HCT116 (cell line): ENCODE results near the gene PTGER4. TPM values are rescaled to one million over a fixed set of nuclear protein-coding genes. Genes with fewer than 3 reads are reported as not detected.
"Not testable (repeated sequence)": the region's sequence is repeated elsewhere in the genome, so short reads cannot be mapped to it uniquely, and the experiment has no call there.

Experiments used
- ATAC-seq: fragments of 200-7000 bp; cut with Tn5 transposase; 2 replicates; pipeline ENCODE4 v1.9.1; 2020; ENCODE audit warnings: mild to moderate bottlenecking, moderate library complexity
- BruUV-seq: library from RNA; stranded (reverse); fragments of 400-500 nt; replicated peaks from 2 replicates; lab custom pipeline; 2021; lab: Mats Ljungman, UMichigan
- CTCF ChIA-PET: fragments of 300-600 bp; sonication (Branson Sonifier 250); formaldehyde crosslinking; loops from one replicate; lab custom pipeline; 2021; ENCODE audit warnings: antibody characterized with exemption; lab: Charles Lee
- POLR2A ChIA-PET: fragments of 300-600, 350-600 bp; sonication (Branson Sonifier 250); formaldehyde crosslinking; loops from one replicate; lab custom pipeline; 2021; ENCODE audit warnings: antibody characterized with exemption; lab: Charles Lee
- RAD21 ChIA-PET, 2 experiments: fragments of 300-600 bp; sonication (Branson Sonifier 250); formaldehyde crosslinking; loops; one replicate each; lab custom pipeline; 2023; ENCODE audit warnings: low total read pairs in 2 of 2; ENCODE audit not compliant: uncharacterized antibody in 2 of 2, unreplicated experiment in 2 of 2, low non-redundant PET in 1 of 2; lab: Charles Lee
- DNase-seq: peaks from one replicate; pipeline ENCODE4 v3.0.0-alpha.2; 2010; ENCODE audit warnings: low read depth, low spot score
- H2AFZ ChIP-seq: fragments of 200-600 bp; shearing (Covaris generic), sonication (generic); 2 replicates; pipeline ENCODE4 v1.6.1; 2017; ENCODE audit warnings: low read depth, mixed run types, mixed read lengths, antibody characterized with exemption, low read length; ENCODE audit not compliant: poor library complexity, severe bottlenecking
- H3K27ac ChIP-seq: 2 replicates; pipeline ENCODE4 v1.5.1; 2012; ENCODE audit warnings: low read depth, low read length
- H3K27me3 ChIP-seq: fragments of 200-600 bp; sonication (generic); 2 replicates; pipeline ENCODE4 v1.6.1; 2016; ENCODE audit warnings: mixed run types, low read length, mixed read lengths; ENCODE audit not compliant: insufficient read depth
- H3K36me3 ChIP-seq, 2 experiments: fragments of 200-500 bp in 1 of 2; fragments of 200-600 bp in 1 of 2; sonication (Bioruptor generic) in 1 of 2; sonication (generic) in 1 of 2; 2 replicates each; pipeline versions ENCODE4 v1.5.1 to v1.6.1; 2014 to 2016; ENCODE audit warnings: low read length in 2 of 2, inconsistent platforms in 1 of 2, mixed read lengths in 1 of 2, mixed run types in 1 of 2; ENCODE audit not compliant: insufficient read depth in 2 of 2, control insufficient read depth in 1 of 2
- H3K4me1 ChIP-seq, 2 experiments: fragments of 200-600 bp in 1 of 2; sonication (generic) in 1 of 2; 2 replicates each; pipeline versions ENCODE4 v1.5.1 to v1.6.1; 2012 to 2017; ENCODE audit warnings: low read length in 2 of 2, inconsistent platforms in 1 of 2, mild to moderate bottlenecking in 1 of 2, mixed read lengths in 1 of 2, mixed run types in 1 of 2, moderate library complexity in 1 of 2; ENCODE audit not compliant: insufficient read depth in 2 of 2, control insufficient read depth in 1 of 2
- H3K4me2 ChIP-seq: fragments of 200-600 bp; sonication (generic); 2 replicates; pipeline ENCODE4 v1.6.1; 2017; ENCODE audit warnings: mixed run types, low read length, mixed read lengths
- H3K4me3 ChIP-seq, 2 experiments: fragments of 200-600 bp in 1 of 2; sonication (generic) in 1 of 2; replicated peaks in 1 of 2; 2 replicates each; pipeline ENCODE4 v1.5.1; 2011 to 2016; ENCODE audit warnings: low read length in 2 of 2, control low read depth in 1 of 2, low read depth in 1 of 2, mild to moderate bottlenecking in 1 of 2, mixed read lengths in 1 of 2, mixed run types in 1 of 2
- H3K79me2 ChIP-seq: fragments of 200-600 bp; sonication (generic); 2 replicates; pipeline ENCODE4 v1.6.1; 2017; ENCODE audit warnings: mild to moderate bottlenecking, mixed run types, low read length, moderate library complexity, mixed read lengths; ENCODE audit not compliant: insufficient read depth
- H3K9ac ChIP-seq: fragments of 200-600 bp; sonication (generic); 2 replicates; pipeline ENCODE4 v1.6.1; 2016; ENCODE audit warnings: low read length, mixed read lengths
- H3K9me2 ChIP-seq: fragments of 200-600 bp; sonication (generic), shearing (Covaris generic); 2 replicates; pipeline ENCODE4 v1.6.1; 2017; ENCODE audit warnings: mixed run types, mild to moderate bottlenecking, moderate library complexity; ENCODE audit not compliant: insufficient read depth
- H3K9me3 ChIP-seq, 2 experiments: fragments of 200-500 bp in 1 of 2; fragments of 200-600 bp in 1 of 2; sonication (Bioruptor generic) in 1 of 2; sonication (generic) in 1 of 2; 2 replicates each; pipeline ENCODE4 v1.6.1; 2014 to 2017; ENCODE audit warnings: low read length in 2 of 2, mixed read lengths in 2 of 2, inconsistent platforms in 1 of 2, low read depth in 1 of 2, mild to moderate bottlenecking in 1 of 2, mixed run types in 1 of 2, moderate library complexity in 1 of 2; ENCODE audit not compliant: control insufficient read depth in 1 of 2, insufficient read depth in 1 of 2
- H4K20me1 ChIP-seq: fragments of 200-600 bp; sonication (generic), shearing (Covaris generic); 2 replicates; pipeline ENCODE4 v1.6.1; 2017; ENCODE audit warnings: mixed run types, mild to moderate bottlenecking, moderate library complexity; ENCODE audit not compliant: insufficient read depth
- CEBPB ChIP-seq: IDR thresholded peaks from 2 replicates; pipeline ENCODE4 v1.6.1; 2012; ENCODE audit warnings: low read depth
- CTCF ChIP-seq, 3 experiments: fragments of 200-600 bp in 1 of 3; sonication (generic) in 1 of 3; IDR thresholded peaks in 2 of 3; conservative IDR thresholded peaks in 1 of 3; 2 replicates each; pipeline ENCODE4 v1.5.1; 2012 to 2017; ENCODE audit warnings: low read depth in 2 of 3, low read length in 2 of 3, antibody characterized with exemption in 1 of 3, borderline replicate concordance in 1 of 3, control low read depth in 1 of 3, mild to moderate bottlenecking in 1 of 3, mixed read lengths in 1 of 3, mixed run types in 1 of 3, moderate library complexity in 1 of 3; ENCODE audit not compliant: insufficient read depth in 1 of 3
- EGR1 ChIP-seq: IDR thresholded peaks from 2 replicates; pipeline ENCODE4 v1.6.1; 2012; ENCODE audit warnings: low read depth
- ELF1 ChIP-seq: IDR thresholded peaks from 2 replicates; pipeline ENCODE4 v1.6.1; 2012; ENCODE audit warnings: low read depth, borderline replicate concordance
- POLR2AphosphoS5 ChIP-seq: IDR thresholded peaks from 2 replicates; pipeline ENCODE4 v1.6.1; 2011; ENCODE audit warnings: mild to moderate bottlenecking, low read depth, low read length, moderate library complexity
- REST ChIP-seq: IDR thresholded peaks from 2 replicates; pipeline ENCODE4 v1.6.1; 2012; ENCODE audit warnings: low read depth
- SRF ChIP-seq: IDR thresholded peaks from 2 replicates; pipeline ENCODE4 v1.6.1; 2012; ENCODE audit warnings: low read depth
- intact Hi-C: fragments of 100-400 bp; cut with micrococcal nuclease; formaldehyde crosslinking; loops from 2 replicates; pipeline ENCODE4 v1.10.0; 2022
- total RNA-seq: library from RNA; stranded (reverse); gene quantifications from one replicate; pipeline ENCODE4 v1.2.1, GENCODE V29; 2021; ENCODE audit not compliant: unreplicated experiment

PTGER4 gene
- total RNA-seq, 1 experiment from 2014 or later: 3.0 TPM

- Histone ChIP-seq H3K9ac (no peak overlapping the region), H3K9me2 (no peaks in the 10 kb centered on the region), H3K4me1 (no peaks in the 10 kb centered on the region), H2AFZ (no peak overlapping the region), H4K20me1 (no peaks in the 10 kb centered on the region), H3K79me2 (no peaks in the 10 kb centered on the region), H3K27me3 (no peaks in the 10 kb centered on the region), H3K4me3 (no peak overlapping the region), H3K36me3 (no peaks in the 10 kb centered on the region), H3K4me2 (no peak overlapping the region), H3K27ac (no peak overlapping the region), H3K9me3 (no peaks in the 10 kb centered on the region)
- no peak for ATAC-seq
- POLR2A ChIA-PET: no interaction called here
- no TSS peak for BruUV-seq
- RAD21 ChIA-PET: no interaction called here
- CTCF ChIA-PET: interaction anchor here (0.8 kb wide), 1 partner anchor 11 kb away, joined by 3 read pairs; no protein-coding TSS in a partner anchor
- DNase-seq: no peak
- TF ChIP-seq EGR1 (no peak), SRF (no peak), CTCF (IDR thresholded peaks at IDR 0.05 in 2 of 3, conservative IDR thresholded peaks at IDR 0.05 in 1 of 3; ENCODE audit: borderline replicate concordance in 1 of 3, insufficient read depth in 1 of 3, low read depth in 2 of 3, low read length in 2 of 3) (no peak), REST (no peak), CEBPB (no peak), ELF1 (no peak), POLR2AphosphoS5 (no peak)
- intact Hi-C loops: no loop called here
Observed at GRCh38 chr5:40700116-40700782, 20.5 kb downstream of the PTGER4 start.

GRCh38 chr5:40702027-40702426 lies 22.3 kb downstream of the PTGER4 start:
- BruUV-seq: not testable (repeated sequence)

GRCh38 chr5:40705484-40705883 lies 25.8 kb downstream of the PTGER4 start:
- H3K27me3 ChIP-seq, H3K4me2 ChIP-seq, H3K79me2 ChIP-seq, H3K4me3 ChIP-seq, intact Hi-C loops, H3K36me3 ChIP-seq, H3K27ac ChIP-seq, H3K9me3 ChIP-seq, ATAC-seq, RAD21 ChIA-PET, DNase-seq, H3K9me2 ChIP-seq, H2AFZ ChIP-seq, H3K4me1 ChIP-seq, H3K9ac ChIP-seq, CTCF ChIA-PET, BruUV-seq, POLR2A ChIA-PET, H4K20me1 ChIP-seq: not testable (repeated sequence)

More at GRCh38 chr5:40702027-40702426, 22.3 kb downstream of the PTGER4 start:
- H4K20me1 ChIP-seq, H3K9me2 ChIP-seq, H3K4me1 ChIP-seq, H2AFZ ChIP-seq, H3K27me3 ChIP-seq, H3K27ac ChIP-seq, H3K4me2 ChIP-seq, DNase-seq, H3K79me2 ChIP-seq, POLR2A ChIA-PET, CTCF ChIA-PET, RAD21 ChIA-PET, intact Hi-C loops, H3K36me3 ChIP-seq, ATAC-seq, H3K4me3 ChIP-seq, H3K9ac ChIP-seq, H3K9me3 ChIP-seq: not testable (repeated sequence)
